HEK293T (cell line): ENCODE data around the gene KMT5C.

Source experiments
- CTCF ChIA-PET: fragments of 350-600 bp; formaldehyde crosslinking; extraction: SDS; loops from one replicate; lab custom pipeline; 2021; ENCODE audit warnings: antibody characterized with exemption, inconsistent platforms; lab: Yijun Ruan, JAX
- POLR2A ChIA-PET: fragments of 350-600 bp; formaldehyde crosslinking; extraction: SDS; loops from one replicate; lab custom pipeline; 2020; ENCODE audit warnings: antibody characterized with exemption, inconsistent platforms; lab: Yijun Ruan, JAX
- DNase-seq: peaks from one replicate; pipeline ENCODE4 v3.0.0; 2012; ENCODE audit warnings: mixed read lengths; ENCODE audit errors: extremely low spot score
- ARNT ChIP-seq: fragments of 450-650 bp; IDR thresholded peaks from 2 replicates; pipeline ENCODE4 v1.6.1; 2017; ENCODE audit warnings: mild to moderate bottlenecking
- BHLHE40 ChIP-seq: fragments of 450-650 bp; IDR thresholded peaks from 2 replicates; pipeline ENCODE4 v1.6.1; 2016; ENCODE audit warnings: mild to moderate bottlenecking, moderate library complexity, borderline replicate concordance
- CTBP1 ChIP-seq: fragments of 450-650 bp; IDR thresholded peaks from 2 replicates; pipeline ENCODE4 v1.6.1; 2016; ENCODE audit warnings: borderline replicate concordance
- ELF4 ChIP-seq: fragments of 450-650 bp; IDR thresholded peaks from 2 replicates; pipeline ENCODE4 v1.6.1; 2017; ENCODE audit warnings: antibody characterized with exemption
- FOXA1 ChIP-seq: fragments of 450-650 bp; IDR thresholded peaks from 2 replicates; pipeline ENCODE4 v1.6.1; 2016; ENCODE audit warnings: mild to moderate bottlenecking
- FOXK2 ChIP-seq: fragments of 450-650 bp; IDR thresholded peaks from 2 replicates; pipeline ENCODE4 v1.6.1; 2016; ENCODE audit warnings: mild to moderate bottlenecking
- FOXM1 ChIP-seq: fragments of 450-650 bp; IDR thresholded peaks from 2 replicates; pipeline ENCODE4 v1.6.1; 2017; ENCODE audit warnings: mild to moderate bottlenecking, borderline replicate concordance
- HDGF ChIP-seq: fragments of 450-650 bp; IDR thresholded peaks from 2 replicates; pipeline ENCODE4 v1.6.1; 2017; ENCODE audit warnings: antibody characterized with exemption, borderline replicate concordance
- L3MBTL2 ChIP-seq: fragments of 450-650 bp; conservative IDR thresholded peaks from 2 replicates; pipeline ENCODE4 v1.6.1; 2016; ENCODE audit warnings: mild to moderate bottlenecking
- LEF1 ChIP-seq: fragments of 450-650 bp; IDR thresholded peaks from 2 replicates; pipeline ENCODE4 v1.6.1; 2017; ENCODE audit warnings: mild to moderate bottlenecking, borderline replicate concordance
- NFRKB ChIP-seq: fragments of 450-650 bp; IDR thresholded peaks from 2 replicates; pipeline ENCODE4 v1.6.1; 2016; ENCODE audit warnings: mild to moderate bottlenecking, moderate library complexity
- SP1 ChIP-seq: fragments of 450-650 bp; IDR thresholded peaks from 2 replicates; pipeline ENCODE4 v1.6.1; 2017
- SUZ12 ChIP-seq: fragments of 450-650 bp; IDR thresholded peaks from 2 replicates; pipeline ENCODE4 v1.6.1; 2016; ENCODE audit warnings: mild to moderate bottlenecking
- TARDBP ChIP-seq: fragments of 450-650 bp; IDR thresholded peaks from 2 replicates; pipeline ENCODE4 v1.6.1; 2016
- ZNF384 ChIP-seq: fragments of 450-650 bp; IDR thresholded peaks from 2 replicates; pipeline ENCODE4 v1.6.1; 2016
- TF ChIP-seq, protein P1 (sequence below): fragments of 450-650 bp; IDR thresholded peaks from 2 replicates; pipeline ENCODE4 v1.6.1; 2016

KMT5C gene

GRCh38 chr19:55368106-55368505 lies 28.4 kb downstream of the KMT5C start:
- POLR2A ChIA-PET = interaction anchor here (1.5 to 2.0 kb wide), 3 partner anchors 29 to 39 kb away, joined by 3 to 8 read pairs (median 7); partner anchors contain the start of gene UBE2S
- CTCF ChIA-PET = no interaction called here
- TF ChIP-seq L3MBTL2 = no peak
- TF ChIP-seq, protein P1, sequence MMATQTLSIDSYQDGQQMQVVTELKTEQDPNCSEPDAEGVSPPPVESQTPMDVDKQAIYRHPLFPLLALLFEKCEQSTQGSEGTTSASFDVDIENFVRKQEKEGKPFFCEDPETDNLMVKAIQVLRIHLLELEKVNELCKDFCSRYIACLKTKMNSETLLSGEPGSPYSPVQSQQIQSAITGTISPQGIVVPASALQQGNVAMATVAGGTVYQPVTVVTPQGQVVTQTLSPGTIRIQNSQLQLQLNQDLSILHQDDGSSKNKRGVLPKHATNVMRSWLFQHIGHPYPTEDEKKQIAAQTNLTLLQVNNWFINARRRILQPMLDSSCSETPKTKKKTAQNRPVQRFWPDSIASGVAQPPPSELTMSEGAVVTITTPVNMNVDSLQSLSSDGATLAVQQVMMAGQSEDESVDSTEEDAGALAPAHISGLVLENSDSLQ = no peak
- no peak for TF ChIP-seq ARNT
- no peak for TF ChIP-seq LEF1
- no peak for TF ChIP-seq FOXM1
- no peak for TF ChIP-seq ELF4
- TF ChIP-seq BHLHE40 = no peak
- no peak for TF ChIP-seq ZNF384
- no peak for TF ChIP-seq NFRKB
- no peak for TF ChIP-seq FOXK2
- no peak for TF ChIP-seq SP1
- no peak for TF ChIP-seq CTBP1
- TF ChIP-seq HDGF = no peak
- no peak for TF ChIP-seq SUZ12
- no peak for TF ChIP-seq TARDBP
- no peak for TF ChIP-seq FOXA1

GRCh38 chr19:55368701-55369563 lies 29.3 kb downstream of the KMT5C start:
- no peak for DNase-seq
- TF ChIP-seq L3MBTL2 = no peak
- no peak for TF ChIP-seq SP1
- no peak for TF ChIP-seq SUZ12
- no peak for TF ChIP-seq BHLHE40
- TF ChIP-seq FOXA1 = no peak
- POLR2A ChIA-PET = interaction anchor here (0.9 to 2.0 kb wide), 4 partner anchors 25 to 38 kb away, joined by 3 to 8 read pairs (median 6); partner anchors contain the start of gene UBE2S
- CTCF ChIA-PET = no interaction called here

More at GRCh38 chr19:55368106-55368505, 28.4 kb downstream of the KMT5C start:
- no peak for DNase-seq

DNA sequence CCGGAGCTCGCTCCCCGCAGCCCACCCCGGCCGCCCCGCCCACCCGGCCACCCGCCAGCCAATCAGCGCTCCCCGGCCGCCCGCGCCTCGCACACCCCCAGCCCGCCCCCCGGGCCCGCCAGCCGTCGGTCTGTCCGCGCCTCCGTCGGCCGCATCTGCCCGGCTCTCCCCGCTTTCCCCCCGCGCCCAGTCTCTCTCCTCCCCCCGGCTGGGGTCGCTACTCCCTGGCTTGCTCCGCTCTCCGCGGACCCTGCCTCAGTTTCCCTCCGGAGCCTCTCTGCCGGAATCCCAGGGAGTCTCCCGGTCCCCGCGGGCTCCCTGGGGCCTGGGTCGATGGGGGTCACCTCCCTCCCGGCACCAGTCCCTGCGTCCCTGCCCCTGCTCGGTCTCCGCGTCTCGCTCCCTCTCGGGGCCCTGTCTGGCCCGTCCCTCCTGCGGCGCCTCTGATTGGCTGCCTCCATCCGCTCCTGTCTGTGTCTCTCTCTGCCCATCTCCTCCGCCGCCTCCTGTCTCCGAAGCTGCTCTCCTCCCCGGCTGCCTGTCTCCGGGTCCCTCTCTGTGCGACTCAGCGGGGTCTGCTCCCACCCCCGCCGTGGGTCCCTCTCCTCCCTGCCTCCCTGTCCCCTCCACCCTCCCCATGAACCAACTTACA lies 30.1 kb downstream of the KMT5C start:
- POLR2A ChIA-PET = interaction anchor here (0.9 to 1.8 kb wide), 3 partner anchors 26 to 37 kb away, joined by 3 to 7 read pairs (median 5); partner anchors contain the start of gene UBE2S
- TF ChIP-seq ELF4 (no peak), FOXK2 (no peak), SP1 (no peak), LEF1 (no peak), FOXM1 (no peak), L3MBTL2 (no peak), BHLHE40 (no peak), HDGF (no peak), CTBP1 (no peak), SUZ12 (no peak), TARDBP (no peak), NFRKB (no peak), ZNF384 (no peak), ARNT (no peak), FOXA1 (no peak)
- TF ChIP-seq, protein P1 = no peak
- CTCF ChIA-PET = no interaction called here
- peak; percentile 46 for DNase-seq

GRCh38 chr19:55370305-55370988 lies 30.8 kb downstream of the KMT5C start, which contains the start of gene IL11:
TSS of gene IL11 (minus strand) at chr19:55370463. CDS start at chr19:55370310, 153 bp downstream.
- POLR2A ChIA-PET = interaction anchor here (1.0 kb wide), 1 partner anchor 37 kb away, joined by 3 read pairs; no protein-coding TSS in a partner anchor
- CTCF ChIA-PET = no interaction called here
- TF ChIP-seq SP1 (no peak), ZNF384 (no peak), FOXM1 (no peak), L3MBTL2 (no peak), HDGF (no peak), FOXK2 (no peak), ELF4 (no peak)
- TF ChIP-seq, protein P1 = no peak
- DNase-seq = no peak

- ChIA-PET POLR2A (interaction anchor here (0.8 to 1.5 kb wide), 4 partner anchors 17 to 71 kb away, joined by 3 to 6 read pairs (median 4); partner anchors contain the start of genes KMT5C and UBE2S), CTCF (interaction anchor here (0.8 to 1.6 kb wide), 2 partner anchors 24 to 96 kb away, joined by 3 to 4 read pairs; no protein-coding TSS in a partner anchor)
- TF ChIP-seq LEF1 = no peak
- no peak for TF ChIP-seq HDGF
- no peak for TF ChIP-seq FOXA1
- TF ChIP-seq FOXM1 = no peak
- TF ChIP-seq, protein P1 = no peak
- TF ChIP-seq SP1 = no peak
- TF ChIP-seq ELF4 = no peak
- TF ChIP-seq L3MBTL2 = no peak
- no peak for TF ChIP-seq CTBP1
- no peak for TF ChIP-seq ZNF384
- no peak for TF ChIP-seq NFRKB
- TF ChIP-seq SUZ12 = no peak
- DNase-seq = no peak
Observed at GRCh38 chr19:55372316-55373081, 32.8 kb downstream of the KMT5C start.
